ENCODE data around the gene PLET1. TPM values are rescaled to one million over a fixed set of nuclear protein-coding genes. Genes with fewer than 3 reads are reported as not detected.

The PLET1 gene
- total RNA-seq, 1 donor from 2014 or later: not detected

- Mint-ChIP-seq H3K27ac (no peak overlapping the region), H3K9me3 (no peaks in the 10 kb centered on the region), H3K27me3 (peaks cover 24% of the 10 kb centered on the region)
Observed at GRCh38 chr11:112281726-112282125, 21.1 kb upstream of the PLET1 start.

GRCh38 chr11:112280268-112281126 is 19.8 kb upstream of the PLET1 start:
- no peak for DNase-seq (ENCODE audit: extremely low spot score, unreplicated experiment)
- H3K27ac Mint-ChIP-seq: peak overlapping the region; percentile 55
- peaks cover 16% of the 10 kb centered on the region for H3K27me3 Mint-ChIP-seq
- no peaks in the 10 kb centered on the region for H3K36me3 Mint-ChIP-seq
- peak overlapping the region; percentile 87 for H3K4me3 Mint-ChIP-seq
- H3K4me1 Mint-ChIP-seq (ENCODE audit: unreplicated experiment): peaks cover 10% of the 10 kb centered on the region
- H3K9me3 Mint-ChIP-seq: no peaks in the 10 kb centered on the region
- peak; percentile 72 for TF ChIP-seq CTCF (conservative IDR thresholded peaks at IDR 0.05)

More at GRCh38 chr11:112281726-112282125, 21.1 kb upstream of the PLET1 start:
- Mint-ChIP-seq H3K36me3 (no peaks in the 10 kb centered on the region), H3K4me1 (ENCODE audit: unreplicated experiment) (peaks cover 13% of the 10 kb centered on the region), H3K4me3 (no peak overlapping the region)
- no peak for TF ChIP-seq CTCF (conservative IDR thresholded peaks at IDR 0.05)
- no peak for DNase-seq (ENCODE audit: extremely low spot score, unreplicated experiment)

GRCh38 chr11:112279901-112280267 is 19.2 kb upstream of the PLET1 start:
- no peaks in the 10 kb centered on the region for H3K36me3 Mint-ChIP-seq
- H3K27me3 Mint-ChIP-seq: peaks cover 19% of the 10 kb centered on the region
- peak; percentile 85 for TF ChIP-seq CTCF (conservative IDR thresholded peaks at IDR 0.05)
- peaks cover 6% of the 10 kb centered on the region for H3K4me1 Mint-ChIP-seq (ENCODE audit: unreplicated experiment)
- H3K4me3 Mint-ChIP-seq: peak overlapping the region; percentile 55
- no peaks in the 10 kb centered on the region for H3K9me3 Mint-ChIP-seq
- DNase-seq (ENCODE audit: extremely low spot score, unreplicated experiment): no peak
- H3K27ac Mint-ChIP-seq: no peak overlapping the region

- Mint-ChIP-seq H3K36me3 (no peaks in the 10 kb centered on the region), H3K27me3 (peaks cover 19% of the 10 kb centered on the region), H3K9me3 (no peaks in the 10 kb centered on the region), H3K4me3 (no peak overlapping the region), H3K4me1 (ENCODE audit: unreplicated experiment) (peaks cover 6% of the 10 kb centered on the region), H3K27ac (no peak overlapping the region)
- no peak for DNase-seq (ENCODE audit: extremely low spot score, unreplicated experiment)
- no peak for TF ChIP-seq CTCF (conservative IDR thresholded peaks at IDR 0.05)
Observed at GRCh38 chr11:112278803-112279202, 18.1 kb upstream of the PLET1 start.

GRCh38 chr11:112277941-112278340 is 17.3 kb upstream of the PLET1 start:
- peaks cover 6% of the 10 kb centered on the region for H3K4me1 Mint-ChIP-seq (ENCODE audit: unreplicated experiment)
- no peaks in the 10 kb centered on the region for H3K9me3 Mint-ChIP-seq
- H3K36me3 Mint-ChIP-seq: no peaks in the 10 kb centered on the region
- H3K4me3 Mint-ChIP-seq: no peak overlapping the region
- no peak for DNase-seq (ENCODE audit: extremely low spot score, unreplicated experiment)
- no peak overlapping the region for H3K27ac Mint-ChIP-seq
- no peak for TF ChIP-seq CTCF (conservative IDR thresholded peaks at IDR 0.05)
- H3K27me3 Mint-ChIP-seq: peaks cover 19% of the 10 kb centered on the region

All from type B pancreatic cell (in vitro differentiated cells).